Suprapubic skin (tissue), 3 donors: Measurements from ENCODE around the gene ZNF266.

Experiments used
- CTCF ChIP-seq, 2 donors: fragments of 200-600 bp in 1 of 2; fragments of 450-650 bp in 1 of 2; sonication (generic) in 1 of 2; IDR thresholded peaks; one replicate each; pipeline ENCODE4 v1.5.1; 2016 to 2019; ENCODE audit warnings: antibody characterized with exemption in 2 of 2, mild to moderate bottlenecking in 1 of 2, moderate library complexity in 1 of 2
- POLR2A ChIP-seq, 2 donors: fragments of 450-650 bp; IDR thresholded peaks; one replicate each; pipeline ENCODE4 v1.6.1; 2017; ENCODE audit warnings: antibody characterized with exemption in 2 of 2, mild to moderate bottlenecking in 2 of 2, moderate library complexity in 2 of 2

DNA sequence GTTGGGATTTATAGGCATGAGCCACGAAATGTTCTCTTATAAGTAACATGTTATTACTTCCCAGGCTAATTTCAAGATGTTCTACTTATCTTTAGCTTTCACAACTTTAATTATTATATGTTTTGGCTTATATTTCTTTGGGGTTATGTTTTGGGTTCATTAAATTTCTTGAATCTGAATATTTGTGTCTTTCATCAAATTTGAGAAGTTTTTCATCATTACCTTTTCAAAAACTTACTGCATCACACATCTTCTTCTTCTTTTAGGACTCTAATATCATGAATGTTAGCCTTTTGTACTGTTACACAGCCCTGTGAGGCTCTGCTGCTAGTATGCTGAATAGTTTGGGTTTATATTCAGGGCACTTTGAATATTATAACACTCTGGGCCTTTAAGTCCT, 9.7 kb upstream of the ZNF266 start:
- TF ChIP-seq CTCF (IDR thresholded peaks at IDR 0.05), result no peak
- TF ChIP-seq POLR2A (IDR thresholded peaks at IDR 0.05), result no peak
